ENCODE measurements around the gene HIC2. TPM values are rescaled to one million over a fixed set of nuclear protein-coding genes. Genes with fewer than 3 reads are reported as not detected.

Gene HIC2
- total and polyA plus RNA-seq, 9 of the 15 experiments (the other 6 are each of a cell fraction or from before 2014, with no cell fraction given): 1.7 to 117 (median 35.5) TPM

- TF ChIP-seq MXD1 (CRISPR knock-in tag; IDR thresholded peaks at IDR 0.05; ENCODE audit: borderline replicate concordance, poor library complexity, severe bottlenecking): peak; percentile 20
- TF ChIP-seq OTX1 (CRISPR knock-in tag; IDR thresholded peaks at IDR 0.05): 0 out of 2 replicates have a peak, but pooled peaks have one; percentile 76
- TF ChIP-seq KDM2B (CRISPR knock-in tag; IDR thresholded peaks at IDR 0.05): no peak
- TF ChIP-seq ATF2 (CRISPR knock-in tag; IDR thresholded peaks at IDR 0.05): 0 out of 2 replicates have a peak, but pooled peaks have one; percentile 49
- TF ChIP-seq FOXA1 (IDR thresholded peaks at IDR 0.05; ENCODE audit: borderline replicate concordance): peak; percentile 65; the same call in 1 of the 2 replicates
- TF ChIP-seq POLR2A (conservative IDR thresholded peaks at IDR 0.05): 0 out of 2 replicates have a peak, but pooled peaks have one; percentile 19
- TF ChIP-seq PKNOX1 (IDR thresholded peaks at IDR 0.05): peak; percentile 12; the same call in 1 of the 2 replicates
- TF ChIP-seq CTCF (IDR thresholded peaks at IDR 0.05 in 2 of 3, conservative IDR thresholded peaks at IDR 0.05 in 1 of 3; ENCODE audit: insufficient read depth in 2 of 3, low read depth in 1 of 3, low read length in 3 of 3): peak in 1 of 3 experiments; percentile 25; a peak in 1 of 6 replicates
- TF ChIP-seq STAT6 (CRISPR knock-in tag; IDR thresholded peaks at IDR 0.05): peak; percentile 37; the same call in 1 of the 2 replicates
- no peak for TF ChIP-seq MCM5 (IDR thresholded peaks at IDR 0.05; ENCODE audit: low read depth)
- peak; percentile 81; the same call in 1 of the 2 replicates for TF ChIP-seq THAP12 (CRISPR knock-in tag; IDR thresholded peaks at IDR 0.05)
- TF ChIP-seq RFX7 (CRISPR knock-in tag; IDR thresholded peaks at IDR 0.05): no peak
- TF ChIP-seq CHCHD3 (CRISPR knock-in tag; IDR thresholded peaks at IDR 0.05): 0 out of 2 replicates have a peak, but pooled peaks have one; percentile 72
- no peak for TF ChIP-seq U2AF2 (optimal IDR thresholded peaks at IDR 0.05; ENCODE audit: low read depth, low read length)
- 0 out of 2 replicates have a peak, but pooled peaks have one; percentile 64 for TF ChIP-seq ELF4 (CRISPR knock-in tag; IDR thresholded peaks at IDR 0.05)
- no peak for TF ChIP-seq MCM3 (IDR thresholded peaks at IDR 0.05)
- TF ChIP-seq ZNF76 (CRISPR knock-in tag; IDR thresholded peaks at IDR 0.05; ENCODE audit: borderline replicate concordance): 0 out of 2 replicates have a peak, but pooled peaks have one; percentile 74
Measured at GRCh38 chr22:21457023-21457787, 40.0 kb downstream of the HIC2 start (continued).

All from K562 (cell line).